GM19193 (cell line): ENCODE measurements around the gene DST.

Source experiments
- POLR2A ChIP-seq: IDR thresholded peaks from 4 replicates; pipeline ENCODE4 v1.6.1; 2011; ENCODE audit not compliant: insufficient read depth, insufficient read length; ENCODE audit errors: extremely low read depth

The DST gene

GRCh38 chr6:56650191-56650590 lies 7.5 kb upstream of the DST start:
- no peak for TF ChIP-seq POLR2A

GRCh38 chr6:56649782-56650181 lies 7.1 kb upstream of the DST start:
- no peak for TF ChIP-seq POLR2A

GRCh38 chr6:56649053-56649769 lies 6.5 kb upstream of the DST start:
- TF ChIP-seq POLR2A = no peak

- no peak for TF ChIP-seq POLR2A
Observed at GRCh38 chr6:56647172-56647762, 4.6 kb upstream of the DST start.

GRCh38 chr6:56644366-56644765 lies 1.7 kb upstream of the DST start:
- TF ChIP-seq POLR2A = no peak

GRCh38 chr6:56643379-56644089 lies 845 bp upstream of the DST start:
- no peak for TF ChIP-seq POLR2A

- TF ChIP-seq POLR2A = no peak
Observed at GRCh38 chr6:56640374-56640773, 2.3 kb downstream of the DST start.

GRCh38 chr6:56638760-56639159 lies 3.9 kb downstream of the DST start:
- TF ChIP-seq POLR2A = no peak

GRCh38 chr6:56637640-56638039 lies 5.0 kb downstream of the DST start:
- no peak for TF ChIP-seq POLR2A

- TF ChIP-seq POLR2A = no peak
Observed at GRCh38 chr6:56628105-56628504, 14.6 kb downstream of the DST start.

GRCh38 chr6:56625356-56625755 lies 17.3 kb downstream of the DST start:
- no peak for TF ChIP-seq POLR2A

GRCh38 chr6:56624728-56625069 lies 18.0 kb downstream of the DST start:
- TF ChIP-seq POLR2A = no peak

GRCh38 chr6:56624046-56624727 lies 18.5 kb downstream of the DST start:
- TF ChIP-seq POLR2A = no peak

GRCh38 chr6:56620229-56620868 lies 22.3 kb downstream of the DST start:
- no peak for TF ChIP-seq POLR2A

- no peak for TF ChIP-seq POLR2A
Observed at GRCh38 chr6:56618050-56618449, 24.6 kb downstream of the DST start.
